HepG2 (cell line): ENCODE measurements around the gene FAM234A. TPM values are rescaled to one million over a fixed set of nuclear protein-coding genes. Genes with fewer than 3 reads are reported as not detected.

ENCODE experiments used
- ARNTL ChIP-seq: sonication (generic); formaldehyde crosslinking; IDR thresholded peaks from 2 replicates; pipeline ENCODE4 v1.4.0; 2020; ENCODE audit warnings: mild to moderate bottlenecking, missing genetic modification reagents
- CENPX ChIP-seq: sonication (generic); formaldehyde crosslinking; IDR thresholded peaks from 2 replicates; pipeline ENCODE4 v1.9.0; 2021; ENCODE audit warnings: mild to moderate bottlenecking, missing genetic modification reagents, moderate library complexity
- DNMT3B ChIP-seq: conservative IDR thresholded peaks from 2 replicates; pipeline ENCODE4 v1.6.1; 2016; ENCODE audit warnings: missing biosample characterization, control low read depth
- ELF4 ChIP-seq: sonication (generic); formaldehyde crosslinking; IDR thresholded peaks from 2 replicates; pipeline ENCODE4 v1.5.0; 2020; ENCODE audit warnings: missing genetic modification reagents, mild to moderate bottlenecking, moderate library complexity, borderline replicate concordance
- ETV6 ChIP-seq: sonication (generic); formaldehyde crosslinking; conservative IDR thresholded peaks from 2 replicates; pipeline ENCODE4 v1.4.0; 2020; ENCODE audit warnings: missing genetic modification reagents
- FOXJ3 ChIP-seq: sonication (generic); formaldehyde crosslinking; IDR thresholded peaks from 2 replicates; pipeline ENCODE4 v1.4.0; 2020; ENCODE audit warnings: missing genetic modification reagents, mild to moderate bottlenecking, borderline replicate concordance
- MEF2D ChIP-seq: sonication (generic); formaldehyde crosslinking; IDR thresholded peaks from 2 replicates; pipeline ENCODE4 v1.5.1; 2020; ENCODE audit warnings: mild to moderate bottlenecking, missing genetic modification reagents
- SIN3B ChIP-seq: fragments of 150-350 bp; IDR thresholded peaks from 2 replicates; pipeline ENCODE4 v1.6.1; 2014; ENCODE audit warnings: low read length
- SKI ChIP-seq: fragments of 450-650 bp; IDR thresholded peaks from one replicate; pipeline ENCODE4 v1.6.1; 2018; ENCODE audit warnings: mild to moderate bottlenecking; ENCODE audit not compliant: partially characterized antibody
- SMC3 ChIP-seq: IDR thresholded peaks from 2 replicates; pipeline ENCODE4 v1.6.1; 2011; ENCODE audit warnings: low read length, improper control_type of control experiment
- ZBTB34 ChIP-seq: sonication (generic); formaldehyde crosslinking; IDR thresholded peaks from 2 replicates; pipeline ENCODE4 v1.8.0; 2022; ENCODE audit warnings: mild to moderate bottlenecking, missing genetic modification reagents
- ZFAT ChIP-seq: sonication (generic); formaldehyde crosslinking; conservative IDR thresholded peaks from 2 replicates; pipeline ENCODE4 v1.8.1; 2023; ENCODE audit warnings: missing genetic modification reagents, inconsistent platforms
- ZFP91 ChIP-seq: sonication (generic); formaldehyde crosslinking; IDR thresholded peaks from 2 replicates; pipeline ENCODE4 v1.9.0; 2022; ENCODE audit warnings: missing genetic modification reagents, mild to moderate bottlenecking, borderline replicate concordance
- ZNF12 ChIP-seq: sonication (generic); formaldehyde crosslinking; IDR thresholded peaks from 2 replicates; pipeline ENCODE4 v1.5.0; 2020; ENCODE audit warnings: missing genetic modification reagents
- ZNF205 ChIP-seq: IDR thresholded peaks from 2 replicates; pipeline ENCODE4 v1.6.1; 2018; ENCODE audit warnings: missing biosample characterization, missing genetic modification reagents
- ZNF430 ChIP-seq: sonication (generic); formaldehyde crosslinking; IDR thresholded peaks from 2 replicates; pipeline ENCODE4 v1.9.0; 2021; ENCODE audit warnings: mild to moderate bottlenecking, missing genetic modification reagents
- ZNF790 ChIP-seq: sonication (generic); formaldehyde crosslinking; IDR thresholded peaks from 2 replicates; pipeline ENCODE4 v1.8.0; 2022; ENCODE audit warnings: missing genetic modification reagents, mild to moderate bottlenecking, borderline replicate concordance
- polyA plus RNA-seq, 8 experiments: library from polyadenylated mRNA; depleted of rRNA in 3 of 8; stranded (reverse) in 7 of 8; unstranded in 1 of 8; fragments of >200 nt; fragmentation: Illumina TruSeq in 4 of 8; extraction: Trizol in 4 of 8; gene quantifications; 2 replicates each; pipeline versions ENCODE4 v1.2.1 to v1.2.3, GENCODE V29; 2011 to 2016; ENCODE audit warnings: low read depth in 4 of 8, missing spikeins in 1 of 8, mixed read lengths in 1 of 8; ENCODE audit not compliant: insufficient read depth in 1 of 8
- total RNA-seq, 5 experiments: library from RNA; depleted of rRNA; stranded (reverse); fragments of >200 nt; fragmentation: Illumina TruSeq; extraction: Trizol; gene quantifications; 2 replicates each; pipeline ENCODE4 v1.2.3, GENCODE V29; 2016; ENCODE audit warnings: low read depth in 1 of 5
- TF ChIP-seq, protein P1 (sequence below): sonication (generic); formaldehyde crosslinking; IDR thresholded peaks from 2 replicates; pipeline ENCODE4 v1.4.0; 2020; ENCODE audit warnings: missing genetic modification reagents
- TF ChIP-seq, protein P2 (sequence below): sonication (generic); formaldehyde crosslinking; IDR thresholded peaks from 2 replicates; pipeline ENCODE4 v1.9.0; 2021; ENCODE audit warnings: missing genetic modification reagents, borderline replicate concordance
- TF ChIP-seq, protein P3 (sequence below): sonication (generic); formaldehyde crosslinking; IDR thresholded peaks from 2 replicates; pipeline ENCODE4 v1.4.0; 2020; ENCODE audit warnings: missing genetic modification reagents, mild to moderate bottlenecking, borderline replicate concordance

FAM234A gene
- total and polyA plus RNA-seq, 2 of the 13 experiments (the other 11 are each of a cell fraction or from before 2014, with no cell fraction given), result 29.2 to 34.4 TPM

DNA sequence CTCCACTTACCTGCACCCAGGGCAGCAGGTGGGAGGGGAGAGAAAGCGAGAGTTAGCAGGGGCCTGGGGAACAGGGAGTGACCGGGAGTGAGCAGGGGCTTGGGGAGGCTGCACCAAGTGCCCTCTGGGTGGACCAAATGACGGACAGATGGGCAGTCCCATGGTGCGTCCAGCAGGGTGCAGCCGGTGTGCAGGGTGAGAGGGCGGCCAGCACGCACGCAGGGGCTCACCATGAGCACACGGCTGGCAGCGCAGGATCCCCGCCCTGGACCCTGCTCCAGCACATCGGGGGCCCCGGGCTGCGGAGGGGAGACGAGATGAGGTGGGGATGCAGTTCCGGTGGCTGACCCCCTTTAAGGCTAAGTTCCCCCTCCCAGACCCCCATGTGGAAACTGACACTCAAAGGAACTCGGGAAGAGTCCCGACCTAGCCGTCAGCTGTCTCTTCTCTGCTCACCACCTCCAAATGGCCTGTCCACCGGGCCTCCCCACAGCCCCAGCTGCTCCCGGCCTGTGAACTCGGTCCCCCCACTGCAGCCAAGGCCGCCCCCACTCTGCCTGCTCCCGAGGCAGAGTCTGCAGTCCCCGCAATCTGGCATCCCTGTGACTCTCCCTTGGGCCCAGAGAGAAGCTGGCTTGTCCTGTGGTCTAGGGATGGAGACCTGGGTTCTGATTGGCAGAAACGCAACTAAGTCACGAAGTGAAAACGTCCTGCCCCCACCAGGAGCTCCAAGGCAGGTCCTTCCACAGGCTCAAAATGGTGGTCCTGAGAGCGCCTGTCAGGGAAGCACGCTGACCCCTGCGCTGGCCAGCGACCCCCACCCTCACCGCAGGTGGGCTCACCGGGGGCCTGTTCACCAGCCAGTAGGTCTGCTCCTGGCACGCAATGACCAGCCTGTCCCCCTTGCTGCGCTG, 38.3 kb downstream of the FAM234A start (continued):
- TF ChIP-seq ZFAT (CRISPR knock-in tag) (no peak), ZNF205 (CRISPR knock-in tag) (no peak), FOXJ3 (CRISPR knock-in tag) (no peak), ZNF790 (CRISPR knock-in tag) (no peak), ZFP91 (CRISPR knock-in tag) (peak; percentile 49; the same call in 1 of the 2 replicates), ELF4 (no peak), ZNF430 (CRISPR knock-in tag) (no peak), SKI (no peak), ETV6 (CRISPR knock-in tag) (no peak), ZNF12 (CRISPR knock-in tag) (no peak), SMC3 (peak; percentile 14; the same call in 1 of the 2 replicates), ARNTL (CRISPR knock-in tag) (no peak), DNMT3B (CRISPR knock-in tag) (no peak), SIN3B (no peak), ZBTB34 (CRISPR knock-in tag) (no peak), MEF2D (CRISPR knock-in tag) (no peak), CENPX (CRISPR knock-in tag) (no peak)
- TF ChIP-seq, protein P1, sequence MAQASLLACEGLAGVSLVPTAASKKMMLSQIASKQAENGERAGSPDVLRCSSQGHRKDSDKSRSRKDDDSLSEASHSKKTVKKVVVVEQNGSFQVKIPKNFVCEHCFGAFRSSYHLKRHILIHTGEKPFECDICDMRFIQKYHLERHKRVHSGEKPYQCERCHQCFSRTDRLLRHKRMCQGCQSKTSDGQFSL, result no peak
- TF ChIP-seq, protein P2, sequence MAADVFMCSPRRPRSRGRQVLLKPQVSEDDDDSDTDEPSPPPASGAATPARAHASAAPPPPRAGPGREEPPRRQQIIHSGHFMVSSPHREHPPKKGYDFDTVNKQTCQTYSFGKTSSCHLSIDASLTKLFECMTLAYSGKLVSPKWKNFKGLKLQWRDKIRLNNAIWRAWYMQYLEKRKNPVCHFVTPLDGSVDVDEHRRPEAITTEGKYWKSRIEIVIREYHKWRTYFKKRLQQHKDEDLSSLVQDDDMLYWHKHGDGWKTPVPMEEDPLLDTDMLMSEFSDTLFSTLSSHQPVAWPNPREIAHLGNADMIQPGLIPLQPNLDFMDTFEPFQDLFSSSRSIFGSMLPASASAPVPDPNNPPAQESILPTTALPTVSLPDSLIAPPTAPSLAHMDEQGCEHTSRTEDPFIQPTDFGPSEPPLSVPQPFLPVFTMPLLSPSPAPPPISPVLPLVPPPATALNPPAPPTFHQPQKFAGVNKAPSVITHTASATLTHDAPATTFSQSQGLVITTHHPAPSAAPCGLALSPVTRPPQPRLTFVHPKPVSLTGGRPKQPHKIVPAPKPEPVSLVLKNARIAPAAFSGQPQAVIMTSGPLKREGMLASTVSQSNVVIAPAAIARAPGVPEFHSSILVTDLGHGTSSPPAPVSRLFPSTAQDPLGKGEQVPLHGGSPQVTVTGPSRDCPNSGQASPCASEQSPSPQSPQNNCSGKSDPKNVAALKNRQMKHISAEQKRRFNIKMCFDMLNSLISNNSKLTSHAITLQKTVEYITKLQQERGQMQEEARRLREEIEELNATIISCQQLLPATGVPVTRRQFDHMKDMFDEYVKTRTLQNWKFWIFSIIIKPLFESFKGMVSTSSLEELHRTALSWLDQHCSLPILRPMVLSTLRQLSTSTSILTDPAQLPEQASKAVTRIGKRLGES, result no peak
- TF ChIP-seq, protein P3, sequence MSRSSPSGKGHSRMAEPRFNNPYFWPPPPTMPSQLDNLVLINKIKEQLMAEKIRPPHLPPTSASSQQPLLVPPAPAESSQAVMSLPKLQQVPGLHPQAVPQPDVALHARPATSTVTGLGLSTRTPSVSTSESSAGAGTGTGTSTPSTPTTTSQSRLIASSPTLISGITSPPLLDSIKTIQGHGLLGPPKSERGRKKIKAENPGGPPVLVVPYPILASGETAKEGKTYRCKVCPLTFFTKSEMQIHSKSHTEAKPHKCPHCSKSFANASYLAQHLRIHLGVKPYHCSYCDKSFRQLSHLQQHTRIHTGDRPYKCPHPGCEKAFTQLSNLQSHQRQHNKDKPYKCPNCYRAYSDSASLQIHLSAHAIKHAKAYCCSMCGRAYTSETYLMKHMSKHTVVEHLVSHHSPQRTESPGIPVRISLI (CRISPR knock-in tag), result no peak
